ENCODE data around the gene S100A14. TPM values are rescaled to one million over a fixed set of nuclear protein-coding genes. Genes with fewer than 3 reads are reported as not detected.

S100A14 gene
- total RNA-seq, 1 donor, result 0.36 TPM

DNA sequence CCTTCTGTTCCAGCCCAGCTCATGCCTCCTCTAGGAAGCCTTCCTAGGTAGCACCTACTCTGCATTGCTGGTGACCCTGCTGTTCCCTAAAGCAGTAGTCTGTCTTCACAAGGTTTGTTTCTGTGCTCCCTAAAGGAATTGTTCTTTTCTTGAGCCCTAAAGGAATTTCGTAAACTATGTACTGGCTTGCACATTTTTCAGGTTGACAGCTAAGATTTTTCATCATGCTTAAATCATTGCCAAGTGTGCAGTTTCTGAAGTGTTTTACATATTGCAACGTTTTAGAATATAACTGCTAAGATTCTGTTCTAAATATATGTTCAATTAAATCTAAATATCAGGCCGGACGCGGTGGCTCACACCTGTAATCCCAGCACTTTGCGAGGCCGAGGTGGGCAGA is 16.3 kb downstream of the S100A14 start:
- DNase-seq (ENCODE audit: insufficient read length, low spot score, missing footprints), result no peak
- Histone ChIP-seq H3K36me3 (ENCODE audit: insufficient read depth, low read length) (peaks cover 11% of the 10 kb centered on the region), H3K27ac (ENCODE audit: low read depth, low read length) (no peak overlapping the region), H3K4me2 (ENCODE audit: insufficient read depth, low read length) (no peak overlapping the region), H2AFZ (ENCODE audit: low read length) (no peak overlapping the region), H3K79me2 (ENCODE audit: insufficient read depth, low read length) (peaks cover 2% of the 10 kb centered on the region), H3K9me3 (ENCODE audit: low read depth, low read length) (no peaks in the 10 kb centered on the region), H4K20me1 (ENCODE audit: insufficient read depth, low read length) (no peaks in the 10 kb centered on the region), H3K27me3 (ENCODE audit: insufficient read depth, low read length) (no peaks in the 10 kb centered on the region), H3K4me3 (ENCODE audit: insufficient read depth, low read length) (no peak overlapping the region), H3K4me1 (ENCODE audit: insufficient read depth, low read length) (peaks cover 20% of the 10 kb centered on the region)
- TF ChIP-seq, protein P1, sequence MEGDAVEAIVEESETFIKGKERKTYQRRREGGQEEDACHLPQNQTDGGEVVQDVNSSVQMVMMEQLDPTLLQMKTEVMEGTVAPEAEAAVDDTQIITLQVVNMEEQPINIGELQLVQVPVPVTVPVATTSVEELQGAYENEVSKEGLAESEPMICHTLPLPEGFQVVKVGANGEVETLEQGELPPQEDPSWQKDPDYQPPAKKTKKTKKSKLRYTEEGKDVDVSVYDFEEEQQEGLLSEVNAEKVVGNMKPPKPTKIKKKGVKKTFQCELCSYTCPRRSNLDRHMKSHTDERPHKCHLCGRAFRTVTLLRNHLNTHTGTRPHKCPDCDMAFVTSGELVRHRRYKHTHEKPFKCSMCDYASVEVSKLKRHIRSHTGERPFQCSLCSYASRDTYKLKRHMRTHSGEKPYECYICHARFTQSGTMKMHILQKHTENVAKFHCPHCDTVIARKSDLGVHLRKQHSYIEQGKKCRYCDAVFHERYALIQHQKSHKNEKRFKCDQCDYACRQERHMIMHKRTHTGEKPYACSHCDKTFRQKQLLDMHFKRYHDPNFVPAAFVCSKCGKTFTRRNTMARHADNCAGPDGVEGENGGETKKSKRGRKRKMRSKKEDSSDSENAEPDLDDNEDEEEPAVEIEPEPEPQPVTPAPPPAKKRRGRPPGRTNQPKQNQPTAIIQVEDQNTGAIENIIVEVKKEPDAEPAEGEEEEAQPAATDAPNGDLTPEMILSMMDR (IDR thresholded peaks at IDR 0.05; ENCODE audit: extremely low read depth, low read depth, low read length), result no peak

DNA sequence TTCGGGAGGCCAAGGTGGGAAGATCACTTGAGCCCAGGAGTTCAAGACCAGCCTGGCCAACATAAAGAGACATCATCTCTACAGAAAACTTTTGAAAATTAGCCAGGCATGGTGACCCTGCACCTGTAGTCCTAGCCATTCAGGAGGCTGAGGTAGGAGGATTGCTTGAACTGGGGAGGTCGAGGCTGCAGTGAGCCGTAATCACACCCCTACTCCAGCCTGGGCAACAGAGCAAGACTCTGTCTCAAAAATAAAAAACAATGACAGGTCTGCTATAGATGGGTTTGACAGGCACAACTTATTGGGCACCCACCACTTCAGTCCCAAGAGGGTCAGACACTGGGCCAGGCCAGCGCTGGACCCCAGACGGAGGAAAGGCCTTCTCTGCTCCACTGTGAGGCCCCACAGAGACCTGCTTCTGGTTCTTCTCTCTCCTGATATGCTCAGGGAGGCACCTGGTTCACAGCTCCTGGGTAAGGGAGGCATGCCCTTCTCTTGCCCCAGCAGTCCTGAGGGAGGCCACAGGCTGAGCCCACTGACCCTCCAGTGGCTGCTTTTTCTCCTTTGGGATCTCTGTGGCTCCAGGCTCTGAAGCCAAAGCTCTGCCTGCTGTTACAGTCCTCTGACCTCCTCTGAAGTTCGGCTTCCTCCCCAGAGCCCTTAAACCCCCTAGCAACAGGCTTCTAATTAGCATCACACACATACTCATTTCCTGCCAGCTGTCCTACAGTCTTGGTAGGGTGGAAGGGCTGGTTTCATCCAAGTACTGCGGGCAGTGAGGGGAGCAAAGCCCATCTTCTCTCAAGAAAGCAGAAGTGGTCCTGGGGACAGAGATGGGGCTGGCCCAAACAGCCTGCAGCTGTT is 17.6 kb downstream of the S100A14 start:
- H3K4me2 ChIP-seq (ENCODE audit: insufficient read depth, low read length), result no peak overlapping the region
- H3K36me3 ChIP-seq (ENCODE audit: insufficient read depth, low read length), result peaks cover 6% of the 10 kb centered on the region
- H3K27ac ChIP-seq (ENCODE audit: low read depth, low read length), result peak overlapping the region; percentile 72
- no peaks in the 10 kb centered on the region for H3K9me3 ChIP-seq (ENCODE audit: low read depth, low read length)
- H4K20me1 ChIP-seq (ENCODE audit: insufficient read depth, low read length), result no peaks in the 10 kb centered on the region
- H2AFZ ChIP-seq (ENCODE audit: low read length), result peak overlapping the region; percentile 4
- H3K79me2 ChIP-seq (ENCODE audit: insufficient read depth, low read length), result no peaks in the 10 kb centered on the region
- H3K27me3 ChIP-seq (ENCODE audit: insufficient read depth, low read length), result no peaks in the 10 kb centered on the region
- H3K4me1 ChIP-seq (ENCODE audit: insufficient read depth, low read length), result peaks cover 20% of the 10 kb centered on the region
- H3K4me3 ChIP-seq (ENCODE audit: insufficient read depth, low read length), result no peak overlapping the region
- peak; percentile 91 for DNase-seq (ENCODE audit: insufficient read length, low spot score, missing footprints)
- TF ChIP-seq, protein P1 (IDR thresholded peaks at IDR 0.05; ENCODE audit: extremely low read depth, low read depth, low read length), result no peak

DNA sequence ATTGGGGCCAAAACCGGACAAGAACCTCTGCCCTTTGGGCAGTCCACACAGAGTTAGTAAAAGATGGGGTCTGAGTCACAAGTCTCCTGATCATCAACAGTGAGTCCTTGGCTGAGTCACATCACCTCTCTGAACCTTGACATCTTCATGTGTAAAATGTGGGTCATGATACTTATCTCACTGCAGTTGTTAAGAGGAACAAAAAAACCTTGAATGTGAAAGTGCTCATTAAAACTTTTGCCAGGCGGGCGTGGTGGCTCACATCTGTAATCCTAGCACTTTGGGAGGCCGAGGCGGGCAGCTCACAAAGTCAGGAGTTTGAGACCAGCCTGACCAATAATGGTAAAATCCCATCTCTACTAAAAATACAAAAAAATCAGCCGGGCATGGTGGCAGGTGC is 18.9 kb downstream of the S100A14 start:
- TF ChIP-seq, protein P1 (IDR thresholded peaks at IDR 0.05; ENCODE audit: extremely low read depth, low read depth, low read length), result no peak
- Histone ChIP-seq H3K4me3 (ENCODE audit: insufficient read depth, low read length) (no peak overlapping the region), H3K36me3 (ENCODE audit: insufficient read depth, low read length) (peaks cover 4% of the 10 kb centered on the region), H3K79me2 (ENCODE audit: insufficient read depth, low read length) (no peaks in the 10 kb centered on the region), H4K20me1 (ENCODE audit: insufficient read depth, low read length) (no peaks in the 10 kb centered on the region), H3K4me2 (ENCODE audit: insufficient read depth, low read length) (no peak overlapping the region), H3K27ac (ENCODE audit: low read depth, low read length) (peak overlapping the region; percentile 51), H3K9me3 (ENCODE audit: low read depth, low read length) (no peaks in the 10 kb centered on the region), H3K27me3 (ENCODE audit: insufficient read depth, low read length) (no peaks in the 10 kb centered on the region), H3K4me1 (ENCODE audit: insufficient read depth, low read length) (peaks cover 20% of the 10 kb centered on the region), H2AFZ (ENCODE audit: low read length) (no peak overlapping the region)
- DNase-seq (ENCODE audit: insufficient read length, low spot score, missing footprints), result peak; percentile 88

DNA sequence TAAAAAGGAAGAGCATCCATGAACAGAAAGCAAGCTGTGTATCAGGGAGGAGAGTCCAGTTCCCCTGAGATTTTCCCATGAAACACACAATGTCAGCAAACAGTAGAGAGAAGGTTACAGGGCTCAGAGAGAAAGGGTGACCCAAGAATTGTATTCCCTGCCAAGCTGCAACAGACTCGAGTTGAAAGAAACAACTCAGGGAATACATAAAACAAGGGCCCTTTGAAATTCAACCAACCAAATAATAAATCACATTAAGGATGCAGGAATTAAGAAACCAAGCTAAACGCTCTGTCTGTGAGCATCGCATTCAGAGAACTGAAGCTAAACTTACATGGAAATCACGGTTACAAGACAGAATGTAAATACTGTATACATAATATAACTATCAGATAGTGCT is 23.4 kb downstream of the S100A14 start:
- no peaks in the 10 kb centered on the region for H4K20me1 ChIP-seq (ENCODE audit: insufficient read depth, low read length)
- no peaks in the 10 kb centered on the region for H3K27me3 ChIP-seq (ENCODE audit: insufficient read depth, low read length)
- DNase-seq (ENCODE audit: insufficient read length, low spot score, missing footprints), result peak; percentile 56
- no peaks in the 10 kb centered on the region for H3K36me3 ChIP-seq (ENCODE audit: insufficient read depth, low read length)
- H3K4me3 ChIP-seq (ENCODE audit: insufficient read depth, low read length), result no peak overlapping the region
- no peak overlapping the region for H3K4me2 ChIP-seq (ENCODE audit: insufficient read depth, low read length)
- H3K27ac ChIP-seq (ENCODE audit: low read depth, low read length), result no peak overlapping the region
- H2AFZ ChIP-seq (ENCODE audit: low read length), result peak overlapping the region; percentile 27
- H3K9me3 ChIP-seq (ENCODE audit: low read depth, low read length), result no peaks in the 10 kb centered on the region
- H3K4me1 ChIP-seq (ENCODE audit: insufficient read depth, low read length), result peaks cover 5% of the 10 kb centered on the region
- TF ChIP-seq, protein P1 (IDR thresholded peaks at IDR 0.05; ENCODE audit: extremely low read depth, low read depth, low read length), result no peak
- H3K79me2 ChIP-seq (ENCODE audit: insufficient read depth, low read length), result no peaks in the 10 kb centered on the region
